Osteoblast (primary cell): ENCODE results near the gene RFX6. TPM values are rescaled to one million over a fixed set of nuclear protein-coding genes. Genes with fewer than 3 reads are reported as not detected.

Experiments used
- DNase-seq: peaks from one replicate; pipeline ENCODE4 v3.0.0; 2011; ENCODE audit warnings: low spot score, mixed read lengths; ENCODE audit not compliant: insufficient read length; ENCODE audit errors: missing footprints
- H2AFZ ChIP-seq: 2 replicates; pipeline ENCODE4 v1.6.0; 2011; ENCODE audit warnings: mild to moderate bottlenecking, low read length
- H3K27ac ChIP-seq: 2 replicates; pipeline ENCODE4 v1.5.1; 2011; ENCODE audit warnings: mild to moderate bottlenecking, low read depth, low read length, moderate library complexity
- H3K27me3 ChIP-seq: 2 replicates; pipeline ENCODE4 v1.6.0; 2012; ENCODE audit warnings: mild to moderate bottlenecking, control low read depth, inconsistent platforms, low read length, moderate library complexity; ENCODE audit not compliant: insufficient read depth
- H3K36me3 ChIP-seq: 2 replicates; pipeline ENCODE4 v1.5.1; 2011; ENCODE audit warnings: mild to moderate bottlenecking, low read length, control low read depth, moderate library complexity; ENCODE audit not compliant: insufficient read depth
- H3K4me1 ChIP-seq: 2 replicates; pipeline ENCODE4 v1.5.1; 2011; ENCODE audit warnings: mild to moderate bottlenecking, low read length, control low read depth, moderate library complexity; ENCODE audit not compliant: insufficient read depth
- H3K4me2 ChIP-seq: 2 replicates; pipeline ENCODE4 v1.6.0; 2011; ENCODE audit warnings: mild to moderate bottlenecking, low read length; ENCODE audit not compliant: insufficient read depth
- H3K4me3 ChIP-seq: fragments of 200-600 bp; sonication (generic); 3 replicates; pipeline ENCODE4 v1.5.1; 2012; ENCODE audit warnings: mild to moderate bottlenecking, low read length, inconsistent platforms; ENCODE audit not compliant: insufficient read depth
- H3K79me2 ChIP-seq: 2 replicates; pipeline ENCODE4 v1.6.0; 2012; ENCODE audit warnings: mild to moderate bottlenecking, low read length, control low read depth, inconsistent platforms; ENCODE audit not compliant: insufficient read depth
- H3K9me3 ChIP-seq: 2 replicates; pipeline ENCODE4 v1.5.1; 2011; ENCODE audit warnings: low read depth, low read length, control low read depth
- H4K20me1 ChIP-seq: 2 replicates; pipeline ENCODE4 v1.6.0; 2012; ENCODE audit warnings: mild to moderate bottlenecking, low read length, control low read depth; ENCODE audit not compliant: insufficient read depth
- total RNA-seq: library from RNA; depleted of rRNA; stranded (reverse); fragments of >200 nt; gene quantifications from 2 replicates; pipeline ENCODE4 v1.2.3, GENCODE V29; 2012
- TF ChIP-seq, protein P1 (sequence below): IDR thresholded peaks from 2 replicates; pipeline ENCODE4 v1.5.1; 2011; ENCODE audit warnings: mild to moderate bottlenecking, low read depth, low read length, moderate library complexity; ENCODE audit errors: extremely low read depth

The RFX6 gene
- total RNA-seq, 1 donor, result not detected

DNA sequence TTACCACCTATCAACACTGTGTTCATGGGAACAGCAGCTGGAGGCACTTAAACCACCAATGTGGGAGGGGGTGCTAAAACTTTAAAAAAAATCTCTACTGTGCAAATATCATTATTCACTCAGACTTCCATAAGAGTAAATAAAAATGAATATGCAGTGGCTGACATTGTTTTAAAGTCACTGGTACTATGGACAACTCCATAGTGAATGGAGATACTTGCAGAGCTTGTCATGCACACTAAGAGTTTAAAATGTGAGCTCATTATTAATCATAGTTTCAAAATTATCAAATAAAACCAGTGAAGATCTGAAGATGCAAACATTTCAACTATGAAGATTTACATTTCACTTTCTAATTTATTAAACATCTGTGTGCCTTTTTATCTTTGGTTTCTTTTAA is 54.4 kb downstream of the RFX6 start:
- TF ChIP-seq, protein P1, sequence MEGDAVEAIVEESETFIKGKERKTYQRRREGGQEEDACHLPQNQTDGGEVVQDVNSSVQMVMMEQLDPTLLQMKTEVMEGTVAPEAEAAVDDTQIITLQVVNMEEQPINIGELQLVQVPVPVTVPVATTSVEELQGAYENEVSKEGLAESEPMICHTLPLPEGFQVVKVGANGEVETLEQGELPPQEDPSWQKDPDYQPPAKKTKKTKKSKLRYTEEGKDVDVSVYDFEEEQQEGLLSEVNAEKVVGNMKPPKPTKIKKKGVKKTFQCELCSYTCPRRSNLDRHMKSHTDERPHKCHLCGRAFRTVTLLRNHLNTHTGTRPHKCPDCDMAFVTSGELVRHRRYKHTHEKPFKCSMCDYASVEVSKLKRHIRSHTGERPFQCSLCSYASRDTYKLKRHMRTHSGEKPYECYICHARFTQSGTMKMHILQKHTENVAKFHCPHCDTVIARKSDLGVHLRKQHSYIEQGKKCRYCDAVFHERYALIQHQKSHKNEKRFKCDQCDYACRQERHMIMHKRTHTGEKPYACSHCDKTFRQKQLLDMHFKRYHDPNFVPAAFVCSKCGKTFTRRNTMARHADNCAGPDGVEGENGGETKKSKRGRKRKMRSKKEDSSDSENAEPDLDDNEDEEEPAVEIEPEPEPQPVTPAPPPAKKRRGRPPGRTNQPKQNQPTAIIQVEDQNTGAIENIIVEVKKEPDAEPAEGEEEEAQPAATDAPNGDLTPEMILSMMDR, result no peak
- H3K9me3 ChIP-seq, result no peaks in the 10 kb centered on the region
- H3K4me1 ChIP-seq, result no peaks in the 10 kb centered on the region
- H3K4me3 ChIP-seq, result no peak overlapping the region
- H4K20me1 ChIP-seq, result no peaks in the 10 kb centered on the region
- H3K27ac ChIP-seq, result no peak overlapping the region
- no peaks in the 10 kb centered on the region for H3K36me3 ChIP-seq
- no peaks in the 10 kb centered on the region for H3K79me2 ChIP-seq
- no peak for DNase-seq
- H2AFZ ChIP-seq, result no peak overlapping the region
- H3K27me3 ChIP-seq, result no peaks in the 10 kb centered on the region
- no peak overlapping the region for H3K4me2 ChIP-seq

DNA sequence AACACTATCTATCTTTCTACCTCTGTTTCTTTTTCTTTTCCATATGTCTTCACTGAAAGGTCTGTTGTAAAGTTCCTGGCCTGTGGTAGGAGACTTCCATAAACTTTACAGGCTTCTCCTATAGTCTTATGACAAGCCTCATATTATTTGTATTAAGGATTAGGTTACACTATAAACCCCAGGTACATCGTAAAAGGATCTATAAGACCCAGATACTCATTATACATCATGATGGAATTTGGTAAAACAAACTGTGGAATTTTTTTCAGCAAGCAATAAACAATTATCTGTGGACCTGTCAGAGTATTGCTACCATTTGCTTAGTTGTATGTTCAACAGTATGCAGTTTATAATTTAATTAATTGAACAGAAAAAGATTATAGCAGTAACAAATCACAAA is 55.5 kb downstream of the RFX6 start:
- H2AFZ ChIP-seq, result no peak overlapping the region
- DNase-seq, result no peak
- no peaks in the 10 kb centered on the region for H4K20me1 ChIP-seq
- H3K27ac ChIP-seq, result no peak overlapping the region
- H3K79me2 ChIP-seq, result no peaks in the 10 kb centered on the region
- H3K36me3 ChIP-seq, result no peaks in the 10 kb centered on the region
- no peaks in the 10 kb centered on the region for H3K27me3 ChIP-seq
- H3K9me3 ChIP-seq, result no peaks in the 10 kb centered on the region
- TF ChIP-seq, protein P1, result no peak
- H3K4me3 ChIP-seq, result no peak overlapping the region
- no peak overlapping the region for H3K4me2 ChIP-seq
- no peaks in the 10 kb centered on the region for H3K4me1 ChIP-seq

DNA sequence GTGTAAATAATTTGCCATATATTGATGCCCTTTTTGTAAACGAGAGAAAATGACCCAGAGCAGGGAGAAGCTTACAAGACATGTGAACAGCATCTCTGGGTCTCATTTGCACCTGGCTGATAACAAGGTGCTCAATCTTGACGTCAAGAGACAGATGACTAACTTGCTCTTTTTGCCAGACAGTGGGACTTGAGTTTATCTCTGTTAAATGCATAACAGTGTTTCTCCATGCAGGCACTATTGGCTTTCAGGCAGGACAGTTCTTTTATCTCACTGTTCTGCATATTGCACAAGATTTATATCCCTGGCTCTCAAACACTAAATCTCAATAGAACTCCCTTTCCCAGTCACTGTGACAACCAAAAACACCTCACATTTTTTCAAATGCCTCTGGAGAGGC is 56.4 kb downstream of the RFX6 start:
- DNase-seq, result no peak
- H3K4me1 ChIP-seq, result no peaks in the 10 kb centered on the region
- H2AFZ ChIP-seq, result no peak overlapping the region
- H3K27me3 ChIP-seq, result no peaks in the 10 kb centered on the region
- no peak overlapping the region for H3K27ac ChIP-seq
- no peaks in the 10 kb centered on the region for H3K79me2 ChIP-seq
- H3K9me3 ChIP-seq, result no peaks in the 10 kb centered on the region
- no peaks in the 10 kb centered on the region for H3K36me3 ChIP-seq
- TF ChIP-seq, protein P1, result no peak
- H3K4me3 ChIP-seq, result no peak overlapping the region
- no peaks in the 10 kb centered on the region for H4K20me1 ChIP-seq
- H3K4me2 ChIP-seq, result no peak overlapping the region

DNA sequence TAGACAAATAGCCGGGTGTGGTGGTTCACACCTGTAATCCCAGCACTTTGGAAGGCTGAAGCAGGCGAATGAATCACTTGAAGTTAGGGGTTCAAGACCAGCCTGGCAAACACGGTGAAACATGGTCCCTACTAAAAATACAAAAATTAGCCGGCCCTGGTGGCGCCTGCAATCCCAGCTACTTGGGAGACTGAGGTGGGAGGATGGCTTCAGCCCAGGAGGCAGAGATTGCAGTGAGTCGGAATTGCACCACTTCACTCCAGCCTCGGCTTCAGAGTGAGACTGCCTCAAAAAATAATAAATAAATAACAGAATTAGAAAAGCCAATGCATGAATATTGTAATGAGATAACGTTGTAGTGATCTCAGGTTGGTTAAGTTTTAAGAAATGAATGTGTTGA is 61.3 kb downstream of the RFX6 start:
- Histone ChIP-seq H3K4me2 (no peak overlapping the region), H4K20me1 (no peaks in the 10 kb centered on the region), H3K4me1 (no peaks in the 10 kb centered on the region), H3K36me3 (no peaks in the 10 kb centered on the region), H3K27ac (no peak overlapping the region), H3K79me2 (no peaks in the 10 kb centered on the region), H3K4me3 (no peak overlapping the region), H3K27me3 (no peaks in the 10 kb centered on the region), H2AFZ (no peak overlapping the region), H3K9me3 (no peaks in the 10 kb centered on the region)
- TF ChIP-seq, protein P1, result no peak
- DNase-seq, result no peak
